ENCODE data around the gene GUCY2D.

DNA sequence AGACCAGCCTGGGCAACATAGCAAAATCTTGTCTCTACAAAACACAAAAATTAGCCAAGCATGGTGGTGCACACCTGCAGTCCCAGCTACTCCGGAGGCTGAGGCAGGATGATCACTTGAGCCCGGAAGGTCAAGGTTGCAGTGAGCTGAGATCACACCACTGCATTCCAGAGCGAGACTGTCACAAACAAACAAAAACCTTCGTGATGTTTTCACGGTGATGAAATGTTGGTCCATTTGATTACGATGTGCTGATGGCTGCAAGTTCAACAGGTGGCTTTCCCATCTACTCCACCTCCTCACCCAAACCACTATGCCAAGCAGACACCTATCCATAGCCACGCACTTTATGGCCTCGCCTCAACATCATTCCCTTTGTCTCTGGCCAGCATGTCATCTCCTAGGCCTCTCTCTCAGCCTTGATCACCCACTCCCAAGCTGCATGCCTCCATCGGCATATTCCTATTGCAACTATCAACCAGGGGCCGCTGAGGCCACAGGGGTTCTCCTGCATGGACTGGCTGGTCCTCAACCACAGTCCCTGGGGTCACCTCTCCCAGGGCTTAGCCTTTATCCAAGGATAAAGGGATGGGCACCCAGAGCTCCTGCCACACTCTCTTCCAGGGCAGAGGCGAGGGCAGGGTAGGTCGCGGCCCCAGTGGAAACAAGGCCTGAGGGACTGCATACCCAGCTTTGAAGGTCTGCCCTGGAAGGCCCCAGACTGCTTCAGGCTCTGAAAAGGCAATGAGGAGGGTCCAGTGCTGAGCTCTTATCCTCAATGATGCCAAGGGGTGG is 19.3 kb downstream of the GUCY2D start:
- TF ChIP-seq, protein P1, sequence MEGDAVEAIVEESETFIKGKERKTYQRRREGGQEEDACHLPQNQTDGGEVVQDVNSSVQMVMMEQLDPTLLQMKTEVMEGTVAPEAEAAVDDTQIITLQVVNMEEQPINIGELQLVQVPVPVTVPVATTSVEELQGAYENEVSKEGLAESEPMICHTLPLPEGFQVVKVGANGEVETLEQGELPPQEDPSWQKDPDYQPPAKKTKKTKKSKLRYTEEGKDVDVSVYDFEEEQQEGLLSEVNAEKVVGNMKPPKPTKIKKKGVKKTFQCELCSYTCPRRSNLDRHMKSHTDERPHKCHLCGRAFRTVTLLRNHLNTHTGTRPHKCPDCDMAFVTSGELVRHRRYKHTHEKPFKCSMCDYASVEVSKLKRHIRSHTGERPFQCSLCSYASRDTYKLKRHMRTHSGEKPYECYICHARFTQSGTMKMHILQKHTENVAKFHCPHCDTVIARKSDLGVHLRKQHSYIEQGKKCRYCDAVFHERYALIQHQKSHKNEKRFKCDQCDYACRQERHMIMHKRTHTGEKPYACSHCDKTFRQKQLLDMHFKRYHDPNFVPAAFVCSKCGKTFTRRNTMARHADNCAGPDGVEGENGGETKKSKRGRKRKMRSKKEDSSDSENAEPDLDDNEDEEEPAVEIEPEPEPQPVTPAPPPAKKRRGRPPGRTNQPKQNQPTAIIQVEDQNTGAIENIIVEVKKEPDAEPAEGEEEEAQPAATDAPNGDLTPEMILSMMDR (optimal IDR thresholded peaks at IDR 0.05 in 1 of 3, IDR thresholded peaks at IDR 0.05 in 1 of 3, conservative IDR thresholded peaks at IDR 0.05 in 1 of 3; ENCODE audit: extremely low read depth in 1 of 3, insufficient read depth in 2 of 3, low read length in 3 of 3): no peak
- no peak for TF ChIP-seq EZH2 (IDR thresholded peaks at IDR 0.05; ENCODE audit: low read length)

Measured in keratinocyte (primary cell).